Neural progenitor cell (in vitro differentiated cells): Measurements from ENCODE around the gene TAOK1.

Source experiments
- CTCF ChIP-seq: fragments of 200-600 bp; sonication (generic); IDR thresholded peaks from 2 replicates; pipeline ENCODE4 v1.5.1; 2017; ENCODE audit warnings: antibody characterized with exemption, mild to moderate bottlenecking
- EZH2 ChIP-seq: fragments of 200-600 bp; sonication (generic); IDR thresholded peaks from 2 replicates; pipeline ENCODE4 v1.6.1; 2017; ENCODE audit warnings: antibody characterized with exemption, mild to moderate bottlenecking, moderate library complexity
- EZH2phosphoT487 ChIP-seq: fragments of 200-600 bp; sonication (generic); IDR thresholded peaks from 2 replicates; pipeline ENCODE4 v1.6.1; 2017; ENCODE audit warnings: antibody characterized with exemption

GRCh38 chr17:29594519-29595090 is 204.4 kb downstream of the TAOK1 start:
- TF ChIP-seq CTCF = no peak
- TF ChIP-seq EZH2 = no peak
- no peak for TF ChIP-seq EZH2phosphoT487
